ENCODE results near the gene UROC1. TPM values are rescaled to one million over a fixed set of nuclear protein-coding genes. Genes with fewer than 3 reads are reported as not detected.
A peak's percentile ranks its signal among the peaks of the same experiment; 100 is the strongest.

UROC1 gene
- total RNA-seq, 6 experiments from 2014 or later = not detected

- Mint-ChIP-seq H3K9me3 (no peaks in the 10 kb centered on the region), H3K27ac (no peak overlapping the region), H3K4me3 (no peak overlapping the region), H3K27me3 (ENCODE audit: insufficient read depth) (peaks cover 23% of the 10 kb centered on the region), H3K4me1 (ENCODE audit: low read depth) (no peaks in the 10 kb centered on the region), H3K36me3 (ENCODE audit: low read depth) (no peaks in the 10 kb centered on the region)
- no peak for TF ChIP-seq CTCF (IDR thresholded peaks at IDR 0.05)
- DNase-seq = no peak
Observed at GRCh38 chr3:126530171-126531050, 12.8 kb upstream of the UROC1 start.

DNA sequence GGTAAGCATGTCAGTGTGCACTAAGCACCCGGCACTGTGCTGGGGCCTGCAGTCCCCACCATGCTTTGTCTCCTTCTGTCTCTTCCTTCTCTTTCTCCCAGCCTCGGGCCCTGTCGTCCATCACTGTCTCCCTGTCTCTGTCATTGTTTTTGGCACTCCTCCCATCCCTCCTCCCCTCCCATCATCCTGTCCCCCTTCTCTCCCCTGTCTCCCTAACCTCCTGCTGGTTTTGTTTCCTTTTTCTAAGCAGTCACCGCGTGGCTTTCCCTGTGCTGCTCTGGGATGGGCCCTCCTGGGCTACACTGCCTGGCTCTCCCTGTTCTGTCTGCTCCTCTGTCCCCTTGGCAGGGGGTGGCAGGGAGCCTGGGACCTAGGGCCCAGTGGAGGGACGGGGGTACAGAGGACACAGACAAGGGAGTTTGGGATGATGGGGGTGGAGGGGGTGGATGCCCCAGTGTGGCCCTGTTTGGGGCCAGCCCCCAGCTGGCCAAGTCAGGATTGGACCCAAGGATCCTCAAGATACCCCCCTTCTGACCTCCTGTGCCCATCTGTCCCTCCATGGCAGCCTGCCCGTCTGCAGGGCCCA lies 12.1 kb upstream of the UROC1 start:
- no peak for DNase-seq
- TF ChIP-seq CTCF (IDR thresholded peaks at IDR 0.05) = no peak

DNA sequence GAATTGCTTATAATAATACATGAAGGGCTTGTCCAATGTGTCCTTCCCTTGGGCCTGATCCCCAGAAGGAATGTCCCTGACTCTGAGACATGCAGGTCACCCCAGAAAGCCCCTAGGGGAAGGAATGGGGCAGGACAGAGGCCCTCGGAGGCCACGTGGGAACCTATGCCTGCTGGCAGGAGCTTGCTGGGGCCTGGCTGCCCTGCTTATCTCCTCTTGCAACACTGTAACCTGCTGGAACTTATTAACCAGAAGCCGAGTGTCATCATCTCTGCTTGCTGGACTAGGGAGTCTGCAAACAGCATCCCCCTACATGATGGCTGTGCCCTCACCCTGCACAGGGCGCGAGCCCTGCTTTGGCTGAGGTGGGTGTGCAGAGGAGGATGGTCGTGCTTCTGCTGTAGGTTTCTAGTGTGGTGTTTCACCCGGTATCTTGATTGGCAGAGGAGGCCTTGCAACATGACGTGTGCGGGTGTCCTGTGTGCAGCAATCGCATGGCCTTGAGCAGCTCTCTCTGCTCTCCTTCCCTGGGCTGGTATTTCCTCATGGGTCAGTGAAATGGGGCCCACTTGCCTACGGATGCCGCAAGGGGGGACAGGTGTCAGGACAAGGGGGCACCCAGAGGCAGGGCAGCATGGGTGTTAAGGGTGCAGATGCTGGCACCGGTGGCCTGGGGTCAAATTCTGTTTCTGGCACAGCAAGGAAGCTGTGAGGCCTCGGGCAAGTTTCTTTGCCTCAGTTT lies 11.4 kb upstream of the UROC1 start:
- Mint-ChIP-seq H3K4me1 (ENCODE audit: low read depth) (no peaks in the 10 kb centered on the region), H3K36me3 (ENCODE audit: low read depth) (no peaks in the 10 kb centered on the region), H3K4me3 (no peak overlapping the region), H3K9me3 (no peaks in the 10 kb centered on the region), H3K27me3 (ENCODE audit: insufficient read depth) (peaks cover 28% of the 10 kb centered on the region), H3K27ac (no peak overlapping the region)
- peak; percentile 36 for TF ChIP-seq CTCF (IDR thresholded peaks at IDR 0.05)
- no peak for DNase-seq

More for the DNA sequence above, 12.1 kb upstream of the UROC1 start:
- H3K4me1 Mint-ChIP-seq (ENCODE audit: low read depth) = no peaks in the 10 kb centered on the region
- no peak overlapping the region for H3K27ac Mint-ChIP-seq
- H3K9me3 Mint-ChIP-seq = no peaks in the 10 kb centered on the region
- H3K27me3 Mint-ChIP-seq (ENCODE audit: insufficient read depth) = peaks cover 26% of the 10 kb centered on the region
- H3K36me3 Mint-ChIP-seq (ENCODE audit: low read depth) = no peaks in the 10 kb centered on the region
- no peak overlapping the region for H3K4me3 Mint-ChIP-seq

- Mint-ChIP-seq H3K4me3 (no peak overlapping the region), H3K36me3 (ENCODE audit: low read depth) (no peaks in the 10 kb centered on the region), H3K27ac (no peak overlapping the region), H3K4me1 (ENCODE audit: low read depth) (no peaks in the 10 kb centered on the region), H3K9me3 (no peaks in the 10 kb centered on the region), H3K27me3 (ENCODE audit: insufficient read depth) (peaks cover 30% of the 10 kb centered on the region)
- DNase-seq = no peak
- TF ChIP-seq CTCF (IDR thresholded peaks at IDR 0.05) = no peak
Observed at GRCh38 chr3:126528419-126528799, 10.8 kb upstream of the UROC1 start.

- Mint-ChIP-seq H3K36me3 (ENCODE audit: low read depth) (no peaks in the 10 kb centered on the region), H3K4me1 (ENCODE audit: low read depth) (no peaks in the 10 kb centered on the region), H3K27me3 (ENCODE audit: insufficient read depth) (peaks cover 33% of the 10 kb centered on the region), H3K4me3 (no peak overlapping the region), H3K27ac (no peak overlapping the region), H3K9me3 (no peaks in the 10 kb centered on the region)
- no peak for TF ChIP-seq CTCF (IDR thresholded peaks at IDR 0.05)
- DNase-seq = no peak
Observed at GRCh38 chr3:126527455-126528211, 10.1 kb upstream of the UROC1 start.

Measured in HFFc6 (cell line).